Bronchial epithelial cell (primary cell): ENCODE data around the gene CACNB2. TPM values are rescaled to one million over a fixed set of nuclear protein-coding genes. Genes with fewer than 3 reads are reported as not detected.

Experiments
- DNase-seq: peaks from one replicate; pipeline ENCODE4 v3.0.0-alpha.2; 2010; ENCODE audit warnings: low read depth
- FAIRE-seq: peaks from 2 replicates; lab custom pipeline; 2011; peaks lifted over from hg19 to GRCh38; lab: Jason Lieb, UNC
- H3K27me3 ChIP-seq: 2 replicates; pipeline ENCODE4 v1.5.1; 2011; ENCODE audit warnings: low read length; ENCODE audit not compliant: control insufficient read depth, insufficient read depth
- H3K36me3 ChIP-seq: 2 replicates; pipeline ENCODE4 v1.5.1; 2011; ENCODE audit warnings: low read length; ENCODE audit not compliant: control insufficient read depth, insufficient read depth
- H3K4me3 ChIP-seq: 2 replicates; pipeline ENCODE4 v1.5.1; 2011; ENCODE audit warnings: mild to moderate bottlenecking, low read depth, low read length, control low read depth
- CTCF ChIP-seq: IDR thresholded peaks from 2 replicates; pipeline ENCODE4 v1.5.1; 2011; ENCODE audit warnings: mild to moderate bottlenecking, moderate library complexity, low read length, control low read depth, inconsistent platforms; ENCODE audit not compliant: insufficient read depth, severe bottlenecking
- total RNA-seq: library from RNA; depleted of rRNA; stranded (reverse); fragments of >200 nt; gene quantifications from 2 replicates; pipeline ENCODE4 v1.2.1, GENCODE V29; 2014

The CACNB2 gene
- total RNA-seq, 1 donor from 2014 or later, result not detected

GRCh38 chr10:18350340-18350739 lies 210.1 kb downstream of the CACNB2 start:
- H3K4me3 ChIP-seq, result no peak overlapping the region
- H3K36me3 ChIP-seq, result no peaks in the 10 kb centered on the region
- DNase-seq (no peak), FAIRE-seq (no peak)
- no peak for TF ChIP-seq CTCF
- H3K27me3 ChIP-seq, result no peaks in the 10 kb centered on the region

- Histone ChIP-seq H3K27me3 (no peaks in the 10 kb centered on the region), H3K36me3 (no peaks in the 10 kb centered on the region), H3K4me3 (no peak overlapping the region)
- no peak for FAIRE-seq
- TF ChIP-seq CTCF, result no peak
- DNase-seq, result no peak
Observed at GRCh38 chr10:18351421-18351820, 211.2 kb downstream of the CACNB2 start.

- TF ChIP-seq CTCF, result no peak
- FAIRE-seq (no peak), DNase-seq (no peak)
- no peaks in the 10 kb centered on the region for H3K36me3 ChIP-seq
- H3K4me3 ChIP-seq, result no peak overlapping the region
- H3K27me3 ChIP-seq, result no peaks in the 10 kb centered on the region
Observed at GRCh38 chr10:18352175-18352574, 212.0 kb downstream of the CACNB2 start.

- H3K27me3 ChIP-seq, result no peaks in the 10 kb centered on the region
- no peak overlapping the region for H3K4me3 ChIP-seq
- TF ChIP-seq CTCF, result no peak
- no peaks in the 10 kb centered on the region for H3K36me3 ChIP-seq
- FAIRE-seq, result no peak
- no peak for DNase-seq
Observed at GRCh38 chr10:18359812-18360211, 219.6 kb downstream of the CACNB2 start.

- H3K36me3 ChIP-seq, result no peaks in the 10 kb centered on the region
- TF ChIP-seq CTCF, result no peak
- FAIRE-seq (no peak), DNase-seq (no peak)
- no peaks in the 10 kb centered on the region for H3K27me3 ChIP-seq
- no peak overlapping the region for H3K4me3 ChIP-seq
Observed at GRCh38 chr10:18362892-18363291, 222.7 kb downstream of the CACNB2 start.
